Keratinocyte (primary cell): ENCODE measurements around the gene PTPN2. TPM values are rescaled to one million over a fixed set of nuclear protein-coding genes. Genes with fewer than 3 reads are reported as not detected.
A peak's percentile ranks its signal among the peaks of the same experiment; 100 is the strongest.

ENCODE experiments used
- DNase-seq: peaks from one replicate; pipeline ENCODE4 v3.0.0-alpha.2; 2011; ENCODE audit warnings: low read depth, missing footprints, low spot score
- FAIRE-seq: peaks from 2 replicates; lab custom pipeline; 2011; peaks lifted over from hg19 to GRCh38; lab: Jason Lieb, UNC
- H2AFZ ChIP-seq: 2 replicates; pipeline ENCODE4 v1.6.0; 2012; ENCODE audit warnings: low read length, control low read depth, inconsistent platforms; ENCODE audit not compliant: control insufficient read depth
- H3K27ac ChIP-seq: 2 replicates; pipeline ENCODE4 v1.5.1; 2011; ENCODE audit warnings: low read length; ENCODE audit not compliant: control insufficient read depth, insufficient read depth
- H3K27me3 ChIP-seq: 3 replicates; pipeline ENCODE4 v1.6.0; 2011; ENCODE audit warnings: low read length; ENCODE audit not compliant: control insufficient read depth, insufficient read depth; ENCODE audit errors: extremely low read depth
- H3K36me3 ChIP-seq, 2 experiments: 2 replicates in 1 of 2; 3 replicates in 1 of 2; pipeline ENCODE4 v1.5.1; 2011; ENCODE audit warnings: low read length in 2 of 2, mild to moderate bottlenecking in 1 of 2; ENCODE audit not compliant: control insufficient read depth in 2 of 2, insufficient read depth in 2 of 2; ENCODE audit errors: extremely low read depth in 1 of 2
- H3K4me1 ChIP-seq: 3 replicates; pipeline ENCODE4 v1.5.1; 2011; ENCODE audit warnings: low read length; ENCODE audit not compliant: control insufficient read depth, insufficient read depth; ENCODE audit errors: extremely low read depth
- H3K4me2 ChIP-seq: 3 replicates; pipeline ENCODE4 v1.6.0; 2011; ENCODE audit warnings: low read depth, low read length; ENCODE audit not compliant: control insufficient read depth, insufficient read depth; ENCODE audit errors: extremely low read depth
- H3K4me3 ChIP-seq, 3 experiments: fragments of 200-600 bp in 1 of 3; sonication (generic) in 1 of 3; 2 replicates in 2 of 3; 3 replicates in 1 of 3; pipeline ENCODE4 v1.5.1; 2011 to 2016; ENCODE audit warnings: low read length in 3 of 3, mild to moderate bottlenecking in 3 of 3, control low read depth in 2 of 3, inconsistent platforms in 1 of 3, low read depth in 1 of 3, mixed read lengths in 1 of 3, mixed run types in 1 of 3, moderate library complexity in 1 of 3; ENCODE audit not compliant: control insufficient read depth in 2 of 3, insufficient read depth in 2 of 3; ENCODE audit errors: extremely low read depth in 1 of 3
- H3K79me2 ChIP-seq: 2 replicates; pipeline ENCODE4 v1.6.0; 2012; ENCODE audit warnings: low read length; ENCODE audit not compliant: control insufficient read depth, insufficient read depth
- H3K9ac ChIP-seq: 3 replicates; pipeline ENCODE4 v1.6.0; 2011; ENCODE audit warnings: low read length; ENCODE audit not compliant: control insufficient read depth, insufficient read depth; ENCODE audit errors: extremely low read depth
- H3K9me1 ChIP-seq: 3 replicates; pipeline ENCODE4 v1.6.0; 2011; ENCODE audit warnings: low read length; ENCODE audit not compliant: control insufficient read depth, insufficient read depth; ENCODE audit errors: extremely low read depth
- H3K9me3 ChIP-seq: 2 replicates; pipeline ENCODE4 v1.5.1; 2012; ENCODE audit warnings: low read depth, low read length; ENCODE audit not compliant: control insufficient read depth
- H4K20me1 ChIP-seq: 3 replicates; pipeline ENCODE4 v1.6.0; 2011; ENCODE audit warnings: low read length; ENCODE audit not compliant: control insufficient read depth, insufficient read depth; ENCODE audit errors: extremely low read depth
- EZH2 ChIP-seq: IDR thresholded peaks from one replicate; pipeline ENCODE4 v1.6.1; 2012; ENCODE audit warnings: inconsistent platforms, mild to moderate bottlenecking, low read length, moderate library complexity
- dilution Hi-C: fragments of 300-500 bp; cut with MboI; formaldehyde crosslinking; loops from one replicate; pipeline ENCODE4 v1.7.0; 2020; ENCODE audit warnings: low sequenced_read_pairs; ENCODE audit not compliant: extremely low pct_ligation_motif_present
- polyA plus RNA-seq, 5 experiments: library from polyadenylated mRNA; depleted of rRNA in 3 of 5; stranded (reverse) in 3 of 5; stranded (forward) in 1 of 5; unstranded in 1 of 5; fragments of >200 nt; gene quantifications; 1 replicate in 1 of 5; 2 replicates in 3 of 5; 3 replicates in 1 of 5; pipeline versions ENCODE4 v1.2.1 to v1.2.3, GENCODE V29; 2011 to 2012; ENCODE audit warnings: missing spikeins in 2 of 5, low read depth in 1 of 5, low replicate concordance in 1 of 5
- TF ChIP-seq, protein P1 (sequence below), 3 experiments: IDR thresholded peaks in 1 of 3; conservative IDR thresholded peaks in 1 of 3; optimal IDR thresholded peaks in 1 of 3; 2 replicates in 2 of 3; 3 replicates in 1 of 3; pipeline versions ENCODE3 to v1.5.1; 2011; ENCODE audit warnings: low read length in 3 of 3, mild to moderate bottlenecking in 3 of 3, moderate library complexity in 2 of 3, control low read depth in 1 of 3, inconsistent platforms in 1 of 3; ENCODE audit not compliant: insufficient read depth in 2 of 3; ENCODE audit errors: extremely low read depth in 1 of 3

The PTPN2 gene
- polyA plus RNA-seq, 1 donor (not counting 4 experiments of a cell fraction or from before 2014, with no cell fraction given), result 39.9 TPM

DNA sequence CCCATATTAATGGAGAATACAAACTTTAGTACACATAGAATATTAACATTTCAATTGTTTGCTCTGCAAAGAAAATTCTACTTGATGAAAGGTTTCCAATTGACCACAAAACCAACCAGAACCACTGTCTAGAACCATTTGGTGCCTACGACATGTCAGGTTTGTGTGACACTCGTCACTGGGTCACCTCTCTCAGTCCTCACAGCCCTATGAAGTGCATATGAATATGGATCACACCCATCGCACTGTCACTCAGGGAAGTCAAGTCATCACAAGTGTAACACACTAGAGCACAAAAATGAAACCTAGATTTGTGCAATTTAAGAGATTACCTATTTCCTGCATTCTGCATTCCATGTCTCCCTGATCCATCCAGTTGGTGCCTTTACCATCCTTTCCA is 43.7 kb downstream of the PTPN2 start:
- DNase-seq, result no peak
- Histone ChIP-seq H3K27ac (peak overlapping the region; percentile 11), H4K20me1 (no peaks in the 10 kb centered on the region), H3K9ac (no peak overlapping the region), H3K4me2 (no peak overlapping the region), H3K4me1 (peaks cover 32% of the 10 kb centered on the region), H3K4me3 (no peak overlapping the region), H3K9me1 (no peaks in the 10 kb centered on the region), H3K9me3 (no peaks in the 10 kb centered on the region), H2AFZ (no peak overlapping the region), H3K36me3 (peaks cover 3 to 7% of the 10 kb centered on the region in 2 experiments), H3K79me2 (peaks cover 31% of the 10 kb centered on the region), H3K27me3 (no peaks in the 10 kb centered on the region)
- dilution Hi-C loops, result no loop called here
- TF ChIP-seq, protein P1, sequence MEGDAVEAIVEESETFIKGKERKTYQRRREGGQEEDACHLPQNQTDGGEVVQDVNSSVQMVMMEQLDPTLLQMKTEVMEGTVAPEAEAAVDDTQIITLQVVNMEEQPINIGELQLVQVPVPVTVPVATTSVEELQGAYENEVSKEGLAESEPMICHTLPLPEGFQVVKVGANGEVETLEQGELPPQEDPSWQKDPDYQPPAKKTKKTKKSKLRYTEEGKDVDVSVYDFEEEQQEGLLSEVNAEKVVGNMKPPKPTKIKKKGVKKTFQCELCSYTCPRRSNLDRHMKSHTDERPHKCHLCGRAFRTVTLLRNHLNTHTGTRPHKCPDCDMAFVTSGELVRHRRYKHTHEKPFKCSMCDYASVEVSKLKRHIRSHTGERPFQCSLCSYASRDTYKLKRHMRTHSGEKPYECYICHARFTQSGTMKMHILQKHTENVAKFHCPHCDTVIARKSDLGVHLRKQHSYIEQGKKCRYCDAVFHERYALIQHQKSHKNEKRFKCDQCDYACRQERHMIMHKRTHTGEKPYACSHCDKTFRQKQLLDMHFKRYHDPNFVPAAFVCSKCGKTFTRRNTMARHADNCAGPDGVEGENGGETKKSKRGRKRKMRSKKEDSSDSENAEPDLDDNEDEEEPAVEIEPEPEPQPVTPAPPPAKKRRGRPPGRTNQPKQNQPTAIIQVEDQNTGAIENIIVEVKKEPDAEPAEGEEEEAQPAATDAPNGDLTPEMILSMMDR (optimal IDR thresholded peaks at IDR 0.05 in 1 of 3, IDR thresholded peaks at IDR 0.05 in 1 of 3, conservative IDR thresholded peaks at IDR 0.05 in 1 of 3; ENCODE audit: extremely low read depth in 1 of 3, insufficient read depth in 2 of 3, low read length in 3 of 3), result no peak
- TF ChIP-seq EZH2, result no peak
- no peak for FAIRE-seq

DNA sequence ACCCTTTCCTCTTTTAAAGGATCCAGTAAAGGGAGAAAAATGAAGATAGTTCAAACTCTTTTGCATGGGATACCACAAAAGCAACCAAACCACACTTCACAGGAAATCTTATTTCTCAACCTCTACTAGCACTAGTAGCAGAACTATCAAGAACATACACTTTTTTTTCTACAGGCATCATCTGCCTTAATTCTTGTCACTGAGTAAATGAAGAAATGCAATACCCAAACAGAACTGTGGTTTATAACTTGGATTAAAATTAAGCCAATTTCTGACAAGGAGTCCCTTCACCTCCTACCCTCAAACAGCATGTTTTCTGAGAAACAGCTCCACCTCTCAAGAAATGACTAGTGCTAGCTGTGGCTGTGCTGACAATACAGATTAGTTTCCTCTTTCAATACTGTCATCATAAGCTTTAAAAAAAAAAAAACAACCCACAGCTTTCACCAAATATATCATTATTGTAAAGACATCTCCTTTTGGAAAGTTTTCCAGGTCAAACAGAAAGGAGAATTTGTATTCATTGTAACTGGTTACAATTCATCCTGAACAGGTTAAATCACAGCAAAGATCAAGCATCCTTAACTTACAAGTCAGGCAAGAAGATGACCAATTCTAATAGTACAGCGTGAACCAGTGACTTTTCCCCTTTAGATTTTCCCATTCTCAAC is 44.4 kb downstream of the PTPN2 start:
- Histone ChIP-seq H2AFZ (no peak overlapping the region), H3K79me2 (peaks cover 31% of the 10 kb centered on the region), H3K27ac (peak overlapping the region; percentile 97), H3K4me3 (no peak overlapping the region), H4K20me1 (no peaks in the 10 kb centered on the region), H3K9me3 (no peaks in the 10 kb centered on the region), H3K36me3 (peaks cover 3 to 7% of the 10 kb centered on the region in 2 experiments), H3K4me2 (peak overlapping the region; percentile 34), H3K9me1 (no peaks in the 10 kb centered on the region), H3K9ac (peak overlapping the region; percentile 20), H3K4me1 (peaks cover 32% of the 10 kb centered on the region), H3K27me3 (no peaks in the 10 kb centered on the region)
- TF ChIP-seq, protein P1 (optimal IDR thresholded peaks at IDR 0.05 in 1 of 3, IDR thresholded peaks at IDR 0.05 in 1 of 3, conservative IDR thresholded peaks at IDR 0.05 in 1 of 3; ENCODE audit: extremely low read depth in 1 of 3, insufficient read depth in 2 of 3, low read length in 3 of 3), result no peak
- no peak for TF ChIP-seq EZH2
- dilution Hi-C loops, result no loop called here
- no peak for FAIRE-seq
- DNase-seq, result no peak
